Stimulated activated CD4-positive, alpha-beta T cell treated with anti-CD3 and anti-CD28 coated beads, Interleukin-4, amount 100 ng/mL, for 1 hour (primary cell): ENCODE results near the gene PRR12.
A peak's percentile ranks its signal among the peaks of the same experiment; 100 is the strongest.

Experiments
- DNase-seq: peaks from one replicate; pipeline ENCODE4 v3.0.0-alpha.2; 2020

Gene PRR12

GRCh38 chr19:49669516-49669915 lies 78.5 kb downstream of the PRR12 start:
- DNase-seq: no peak

- peak; percentile 79 for DNase-seq
These were observed 81.3 kb downstream of the PRR12 start for GRCh38 chr19:49672131-49672919.
